ENCODE measurements around the gene TXNDC8. TPM values are rescaled to one million over a fixed set of nuclear protein-coding genes. Genes with fewer than 3 reads are reported as not detected.

The TXNDC8 gene
- total RNA-seq, 1 experiment from 2014 or later = not detected

DNA sequence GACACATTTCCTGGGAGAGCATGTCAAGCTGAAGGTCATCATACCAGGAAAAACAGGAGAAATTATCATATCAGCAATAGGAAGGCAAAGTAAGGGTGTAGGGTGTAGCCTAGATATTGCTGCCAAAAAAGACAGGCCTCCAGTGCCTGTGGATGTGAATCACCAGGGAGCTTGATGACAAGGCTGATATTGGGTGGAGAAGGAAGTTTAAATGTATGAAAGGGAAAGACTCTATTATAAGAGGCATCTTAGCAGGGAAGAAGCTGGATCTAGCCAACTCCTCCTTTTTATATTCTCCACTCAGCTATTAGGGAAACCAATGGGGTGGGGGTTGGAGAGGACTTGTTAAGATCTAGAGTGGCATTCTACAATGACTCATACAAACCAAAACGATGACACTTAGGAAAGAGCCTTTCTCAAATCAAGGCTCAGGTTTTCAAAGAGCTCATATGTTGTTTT lies 13.4 kb upstream of the TXNDC8 start (continued):
- no peak for TF ChIP-seq ZNF138 (CRISPR knock-in tag; conservative IDR thresholded peaks at IDR 0.05)
- no peak for TF ChIP-seq HMGA2 (CRISPR knock-in tag; IDR thresholded peaks at IDR 0.05)
- no peak for TF ChIP-seq OVOL2 (CRISPR knock-in tag; IDR thresholded peaks at IDR 0.05; ENCODE audit: borderline replicate concordance)
- no peak for TF ChIP-seq SOX15 (CRISPR knock-in tag; IDR thresholded peaks at IDR 0.05)
- TF ChIP-seq, protein P1, sequence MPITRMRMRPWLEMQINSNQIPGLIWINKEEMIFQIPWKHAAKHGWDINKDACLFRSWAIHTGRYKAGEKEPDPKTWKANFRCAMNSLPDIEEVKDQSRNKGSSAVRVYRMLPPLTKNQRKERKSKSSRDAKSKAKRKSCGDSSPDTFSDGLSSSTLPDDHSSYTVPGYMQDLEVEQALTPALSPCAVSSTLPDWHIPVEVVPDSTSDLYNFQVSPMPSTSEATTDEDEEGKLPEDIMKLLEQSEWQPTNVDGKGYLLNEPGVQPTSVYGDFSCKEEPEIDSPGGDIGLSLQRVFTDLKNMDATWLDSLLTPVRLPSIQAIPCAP (CRISPR knock-in tag; IDR thresholded peaks at IDR 0.05) = no peak
- no peak for TF ChIP-seq CBFB (CRISPR knock-in tag; IDR thresholded peaks at IDR 0.05; ENCODE audit: low read depth)
- no peak for TF ChIP-seq JUN (CRISPR knock-in tag; IDR thresholded peaks at IDR 0.05)
- TF ChIP-seq, protein P2, sequence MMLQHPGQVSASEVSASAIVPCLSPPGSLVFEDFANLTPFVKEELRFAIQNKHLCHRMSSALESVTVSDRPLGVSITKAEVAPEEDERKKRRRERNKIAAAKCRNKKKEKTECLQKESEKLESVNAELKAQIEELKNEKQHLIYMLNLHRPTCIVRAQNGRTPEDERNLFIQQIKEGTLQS (CRISPR knock-in tag; conservative IDR thresholded peaks at IDR 0.05) = no peak
- TF ChIP-seq, protein P3, sequence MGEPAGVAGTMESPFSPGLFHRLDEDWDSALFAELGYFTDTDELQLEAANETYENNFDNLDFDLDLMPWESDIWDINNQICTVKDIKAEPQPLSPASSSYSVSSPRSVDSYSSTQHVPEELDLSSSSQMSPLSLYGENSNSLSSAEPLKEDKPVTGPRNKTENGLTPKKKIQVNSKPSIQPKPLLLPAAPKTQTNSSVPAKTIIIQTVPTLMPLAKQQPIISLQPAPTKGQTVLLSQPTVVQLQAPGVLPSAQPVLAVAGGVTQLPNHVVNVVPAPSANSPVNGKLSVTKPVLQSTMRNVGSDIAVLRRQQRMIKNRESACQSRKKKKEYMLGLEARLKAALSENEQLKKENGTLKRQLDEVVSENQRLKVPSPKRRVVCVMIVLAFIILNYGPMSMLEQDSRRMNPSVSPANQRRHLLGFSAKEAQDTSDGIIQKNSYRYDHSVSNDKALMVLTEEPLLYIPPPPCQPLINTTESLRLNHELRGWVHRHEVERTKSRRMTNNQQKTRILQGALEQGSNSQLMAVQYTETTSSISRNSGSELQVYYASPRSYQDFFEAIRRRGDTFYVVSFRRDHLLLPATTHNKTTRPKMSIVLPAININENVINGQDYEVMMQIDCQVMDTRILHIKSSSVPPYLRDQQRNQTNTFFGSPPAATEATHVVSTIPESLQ (CRISPR knock-in tag; IDR thresholded peaks at IDR 0.05) = no peak
- no peak for TF ChIP-seq CREM (CRISPR knock-in tag; IDR thresholded peaks at IDR 0.05)

DNA sequence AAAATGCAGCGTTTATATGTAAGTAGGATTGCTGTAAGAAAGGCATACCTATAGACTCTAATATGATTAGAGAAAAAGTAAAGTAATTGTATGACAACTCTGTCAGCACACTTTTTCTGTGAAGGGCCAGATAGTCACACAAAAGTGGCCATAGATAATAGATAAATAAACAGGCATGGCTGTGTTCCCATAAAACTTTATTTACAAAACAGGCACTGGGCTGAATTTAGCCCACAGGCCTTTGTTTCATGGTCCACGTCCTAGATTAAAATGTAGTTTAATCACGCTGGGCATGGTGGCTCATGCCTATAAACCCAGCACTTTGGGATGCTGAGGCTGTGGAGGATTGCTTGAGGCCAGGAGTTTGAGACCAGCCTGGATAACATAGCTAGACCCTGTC lies 8.7 kb upstream of the TXNDC8 start:
- ChIA-PET CTCF (no interaction called here), POLR2A (no interaction called here)
- Mint-ChIP-seq H3K4me3 (no peak overlapping the region), H3K27ac (no peak overlapping the region), H3K36me3 (no peaks in the 10 kb centered on the region), H3K27me3 (ENCODE audit: low read depth) (no peaks in the 10 kb centered on the region), H3K4me1 (no peaks in the 10 kb centered on the region), H3K9me3 (no peaks in the 10 kb centered on the region)
- DNase-seq (ENCODE audit: low spot score) = no peak
- no peak for ATAC-seq
- no peak for TF ChIP-seq TP53 (CRISPR knock-in tag; IDR thresholded peaks at IDR 0.05)
- TF ChIP-seq IRF2 (CRISPR knock-in tag; IDR thresholded peaks at IDR 0.05; ENCODE audit: borderline replicate concordance, low read depth) = no peak
- no peak for TF ChIP-seq MYBL2 (CRISPR knock-in tag; IDR thresholded peaks at IDR 0.05)
- TF ChIP-seq, protein P4, sequence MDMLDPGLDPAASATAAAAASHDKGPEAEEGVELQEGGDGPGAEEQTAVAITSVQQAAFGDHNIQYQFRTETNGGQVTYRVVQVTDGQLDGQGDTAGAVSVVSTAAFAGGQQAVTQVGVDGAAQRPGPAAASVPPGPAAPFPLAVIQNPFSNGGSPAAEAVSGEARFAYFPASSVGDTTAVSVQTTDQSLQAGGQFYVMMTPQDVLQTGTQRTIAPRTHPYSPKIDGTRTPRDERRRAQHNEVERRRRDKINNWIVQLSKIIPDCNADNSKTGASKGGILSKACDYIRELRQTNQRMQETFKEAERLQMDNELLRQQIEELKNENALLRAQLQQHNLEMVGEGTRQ (CRISPR knock-in tag; IDR thresholded peaks at IDR 0.05) = no peak
- TF ChIP-seq CREM (CRISPR knock-in tag; IDR thresholded peaks at IDR 0.05) = no peak
- TF ChIP-seq SP1 (CRISPR knock-in tag; conservative IDR thresholded peaks at IDR 0.05) = no peak
- no peak for TF ChIP-seq ZNF263 (CRISPR knock-in tag; IDR thresholded peaks at IDR 0.05; ENCODE audit: low read depth)
- TF ChIP-seq, protein P5, sequence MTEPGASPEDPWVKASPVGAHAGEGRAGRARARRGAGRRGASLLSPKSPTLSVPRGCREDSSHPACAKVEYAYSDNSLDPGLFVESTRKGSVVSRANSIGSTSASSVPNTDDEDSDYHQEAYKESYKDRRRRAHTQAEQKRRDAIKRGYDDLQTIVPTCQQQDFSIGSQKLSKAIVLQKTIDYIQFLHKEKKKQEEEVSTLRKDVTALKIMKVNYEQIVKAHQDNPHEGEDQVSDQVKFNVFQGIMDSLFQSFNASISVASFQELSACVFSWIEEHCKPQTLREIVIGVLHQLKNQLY (CRISPR knock-in tag; IDR thresholded peaks at IDR 0.05) = no peak
- TF ChIP-seq, protein P6, sequence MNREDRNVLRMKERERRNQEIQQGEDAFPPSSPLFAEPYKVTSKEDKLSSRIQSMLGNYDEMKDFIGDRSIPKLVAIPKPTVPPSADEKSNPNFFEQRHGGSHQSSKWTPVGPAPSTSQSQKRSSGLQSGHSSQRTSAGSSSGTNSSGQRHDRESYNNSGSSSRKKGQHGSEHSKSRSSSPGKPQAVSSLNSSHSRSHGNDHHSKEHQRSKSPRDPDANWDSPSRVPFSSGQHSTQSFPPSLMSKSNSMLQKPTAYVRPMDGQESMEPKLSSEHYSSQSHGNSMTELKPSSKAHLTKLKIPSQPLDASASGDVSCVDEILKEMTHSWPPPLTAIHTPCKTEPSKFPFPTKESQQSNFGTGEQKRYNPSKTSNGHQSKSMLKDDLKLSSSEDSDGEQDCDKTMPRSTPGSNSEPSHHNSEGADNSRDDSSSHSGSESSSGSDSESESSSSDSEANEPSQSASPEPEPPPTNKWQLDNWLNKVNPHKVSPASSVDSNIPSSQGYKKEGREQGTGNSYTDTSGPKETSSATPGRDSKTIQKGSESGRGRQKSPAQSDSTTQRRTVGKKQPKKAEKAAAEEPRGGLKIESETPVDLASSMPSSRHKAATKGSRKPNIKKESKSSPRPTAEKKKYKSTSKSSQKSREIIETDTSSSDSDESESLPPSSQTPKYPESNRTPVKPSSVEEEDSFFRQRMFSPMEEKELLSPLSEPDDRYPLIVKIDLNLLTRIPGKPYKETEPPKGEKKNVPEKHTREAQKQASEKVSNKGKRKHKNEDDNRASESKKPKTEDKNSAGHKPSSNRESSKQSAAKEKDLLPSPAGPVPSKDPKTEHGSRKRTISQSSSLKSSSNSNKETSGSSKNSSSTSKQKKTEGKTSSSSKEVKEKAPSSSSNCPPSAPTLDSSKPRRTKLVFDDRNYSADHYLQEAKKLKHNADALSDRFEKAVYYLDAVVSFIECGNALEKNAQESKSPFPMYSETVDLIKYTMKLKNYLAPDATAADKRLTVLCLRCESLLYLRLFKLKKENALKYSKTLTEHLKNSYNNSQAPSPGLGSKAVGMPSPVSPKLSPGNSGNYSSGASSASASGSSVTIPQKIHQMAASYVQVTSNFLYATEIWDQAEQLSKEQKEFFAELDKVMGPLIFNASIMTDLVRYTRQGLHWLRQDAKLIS (CRISPR knock-in tag; IDR thresholded peaks at IDR 0.05; ENCODE audit: borderline replicate concordance) = no peak
- no peak for TF ChIP-seq ESRRA (CRISPR knock-in tag; IDR thresholded peaks at IDR 0.05; ENCODE audit: borderline replicate concordance)
- TF ChIP-seq, protein P7, sequence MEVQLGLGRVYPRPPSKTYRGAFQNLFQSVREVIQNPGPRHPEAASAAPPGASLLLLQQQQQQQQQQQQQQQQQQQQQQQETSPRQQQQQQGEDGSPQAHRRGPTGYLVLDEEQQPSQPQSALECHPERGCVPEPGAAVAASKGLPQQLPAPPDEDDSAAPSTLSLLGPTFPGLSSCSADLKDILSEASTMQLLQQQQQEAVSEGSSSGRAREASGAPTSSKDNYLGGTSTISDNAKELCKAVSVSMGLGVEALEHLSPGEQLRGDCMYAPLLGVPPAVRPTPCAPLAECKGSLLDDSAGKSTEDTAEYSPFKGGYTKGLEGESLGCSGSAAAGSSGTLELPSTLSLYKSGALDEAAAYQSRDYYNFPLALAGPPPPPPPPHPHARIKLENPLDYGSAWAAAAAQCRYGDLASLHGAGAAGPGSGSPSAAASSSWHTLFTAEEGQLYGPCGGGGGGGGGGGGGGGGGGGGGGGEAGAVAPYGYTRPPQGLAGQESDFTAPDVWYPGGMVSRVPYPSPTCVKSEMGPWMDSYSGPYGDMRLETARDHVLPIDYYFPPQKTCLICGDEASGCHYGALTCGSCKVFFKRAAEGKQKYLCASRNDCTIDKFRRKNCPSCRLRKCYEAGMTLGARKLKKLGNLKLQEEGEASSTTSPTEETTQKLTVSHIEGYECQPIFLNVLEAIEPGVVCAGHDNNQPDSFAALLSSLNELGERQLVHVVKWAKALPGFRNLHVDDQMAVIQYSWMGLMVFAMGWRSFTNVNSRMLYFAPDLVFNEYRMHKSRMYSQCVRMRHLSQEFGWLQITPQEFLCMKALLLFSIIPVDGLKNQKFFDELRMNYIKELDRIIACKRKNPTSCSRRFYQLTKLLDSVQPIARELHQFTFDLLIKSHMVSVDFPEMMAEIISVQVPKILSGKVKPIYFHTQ (CRISPR knock-in tag; IDR thresholded peaks at IDR 0.05) = no peak
